ENCODE results near the gene DGCR8.

DGCR8 gene

GRCh38 chr22:20111689-20112622, 31.9 kb downstream of the DGCR8 start:
- no peak for DNase-seq

GRCh38 chr22:20112623-20113511, 32.8 kb downstream of the DGCR8 start:
- DNase-seq = no peak

- no peak for DNase-seq
Observed at GRCh38 chr22:20113551-20114310, 33.7 kb downstream of the DGCR8 start.

GRCh38 chr22:20114506-20115475, 34.8 kb downstream of the DGCR8 start:
- DNase-seq = no peak

- no peak for DNase-seq
Observed at GRCh38 chr22:20115691-20116375, 35.8 kb downstream of the DGCR8 start, which contains the start of gene RANBP1. Gene RANBP1 (plus strand): TSS chr22:20116104. CDS start chr22:20116185, 81 bp downstream.

GRCh38 chr22:20116376-20116950, 36.4 kb downstream of the DGCR8 start:
- DNase-seq = no peak

- peak; percentile 99 for DNase-seq
Observed at GRCh38 chr22:20116951-20117632, 37.1 kb downstream of the DGCR8 start, which contains the start of gene TRMT2A. Gene TRMT2A (minus strand): TSS chr22:20117226. CDS start chr22:20116906, 320 bp downstream.

- peak; percentile 60 for DNase-seq
Observed at GRCh38 chr22:20117633-20118299, 37.7 kb downstream of the DGCR8 start.

GRCh38 chr22:20118300-20119020, 38.4 kb downstream of the DGCR8 start:
- no peak for DNase-seq

GRCh38 chr22:20121856-20122415, 41.9 kb downstream of the DGCR8 start:
- DNase-seq = no peak

- no peak for DNase-seq
Observed at GRCh38 chr22:20123366-20124082, 43.5 kb downstream of the DGCR8 start.

GRCh38 chr22:20124083-20124787, 44.2 kb downstream of the DGCR8 start:
- DNase-seq = no peak

- DNase-seq = no peak
Observed at GRCh38 chr22:20125201-20126174, 45.4 kb downstream of the DGCR8 start.

- no peak for DNase-seq
Observed at GRCh38 chr22:20126284-20127029, 46.4 kb downstream of the DGCR8 start.

Data from NCI-H69 (cell line).